HG03469 (cell line): ENCODE results near the gene SORBS1.

Experiments used
- ATAC-seq: cut with Tn5 transposase; IDR thresholded peaks from one replicate; pipeline ENCODE4 v1.9.1; 2021; ENCODE audit warnings: mild to moderate bottlenecking, moderate library complexity, moderate number of reproducible peaks; ENCODE audit not compliant: unreplicated experiment

The SORBS1 gene

GRCh38 chr10:95467162-95467599 is 94.0 kb downstream of the SORBS1 start:
- no peak for ATAC-seq

GRCh38 chr10:95466436-95466835 is 94.7 kb downstream of the SORBS1 start:
- no peak for ATAC-seq

GRCh38 chr10:95464280-95464679 is 96.9 kb downstream of the SORBS1 start:
- ATAC-seq, result no peak

GRCh38 chr10:95462740-95463667 is 98.2 kb downstream of the SORBS1 start:
- no peak for ATAC-seq

- no peak for ATAC-seq
These were observed 99.6 kb downstream of the SORBS1 start for GRCh38 chr10:95461611-95462010.

GRCh38 chr10:95459446-95460045 is 101.6 kb downstream of the SORBS1 start:
- no peak for ATAC-seq

- no peak for ATAC-seq
These were observed 102.3 kb downstream of the SORBS1 start for GRCh38 chr10:95458871-95459270.

GRCh38 chr10:95458014-95458413 is 103.2 kb downstream of the SORBS1 start:
- no peak for ATAC-seq

- no peak for ATAC-seq
These were observed 103.8 kb downstream of the SORBS1 start for GRCh38 chr10:95457319-95457886.

- ATAC-seq, result no peak
These were observed 104.7 kb downstream of the SORBS1 start for GRCh38 chr10:95456516-95456915.

GRCh38 chr10:95454940-95455339 is 106.2 kb downstream of the SORBS1 start:
- no peak for ATAC-seq

GRCh38 chr10:95454356-95454755 is 106.8 kb downstream of the SORBS1 start:
- ATAC-seq, result no peak

- no peak for ATAC-seq
These were observed 109.3 kb downstream of the SORBS1 start for GRCh38 chr10:95451568-95452524.

GRCh38 chr10:95451150-95451549 is 110.0 kb downstream of the SORBS1 start:
- no peak for ATAC-seq

GRCh38 chr10:95450188-95450587 is 111.0 kb downstream of the SORBS1 start:
- ATAC-seq, result no peak

- ATAC-seq, result no peak
These were observed 113.5 kb downstream of the SORBS1 start for GRCh38 chr10:95447685-95448084.

GRCh38 chr10:95445837-95446486 is 115.2 kb downstream of the SORBS1 start:
- peak; percentile 65 for ATAC-seq

- no peak for ATAC-seq
These were observed 115.8 kb downstream of the SORBS1 start for GRCh38 chr10:95445223-95445836.

- no peak for ATAC-seq
These were observed 116.4 kb downstream of the SORBS1 start for GRCh38 chr10:95444792-95445191.

GRCh38 chr10:95443636-95444035 is 117.5 kb downstream of the SORBS1 start:
- no peak for ATAC-seq
